GM19455 (cell line): ENCODE measurements around the gene TTC13.

ENCODE experiments used
- ATAC-seq: cut with Tn5 transposase; IDR thresholded peaks from one replicate; pipeline ENCODE4 v1.9.1; 2021; ENCODE audit not compliant: unreplicated experiment

Gene TTC13

GRCh38 chr1:230950404-230950803 lies 28.3 kb downstream of the TTC13 start:
- no peak for ATAC-seq

GRCh38 chr1:230948903-230949302 lies 29.8 kb downstream of the TTC13 start:
- ATAC-seq, result no peak

DNA sequence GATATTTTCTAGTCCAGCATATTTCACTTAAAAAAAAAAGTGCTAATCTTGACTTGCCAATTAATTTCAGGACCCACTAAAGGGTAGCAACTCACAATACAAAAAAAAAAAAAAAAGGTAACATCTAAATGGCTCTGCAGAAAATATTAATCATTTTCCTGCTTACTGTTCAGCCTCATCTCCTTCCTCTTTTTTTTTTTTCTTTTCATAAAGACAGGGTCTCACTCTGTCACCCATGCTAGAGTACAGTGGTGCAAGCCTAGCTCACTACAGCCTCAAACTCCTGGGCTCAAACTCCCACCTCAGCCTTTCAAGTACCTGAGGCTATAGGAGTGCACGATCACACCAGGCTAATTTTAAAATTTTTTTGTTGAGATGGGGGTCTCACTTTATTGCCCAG lies 30.4 kb downstream of the TTC13 start:
- ATAC-seq, result no peak

DNA sequence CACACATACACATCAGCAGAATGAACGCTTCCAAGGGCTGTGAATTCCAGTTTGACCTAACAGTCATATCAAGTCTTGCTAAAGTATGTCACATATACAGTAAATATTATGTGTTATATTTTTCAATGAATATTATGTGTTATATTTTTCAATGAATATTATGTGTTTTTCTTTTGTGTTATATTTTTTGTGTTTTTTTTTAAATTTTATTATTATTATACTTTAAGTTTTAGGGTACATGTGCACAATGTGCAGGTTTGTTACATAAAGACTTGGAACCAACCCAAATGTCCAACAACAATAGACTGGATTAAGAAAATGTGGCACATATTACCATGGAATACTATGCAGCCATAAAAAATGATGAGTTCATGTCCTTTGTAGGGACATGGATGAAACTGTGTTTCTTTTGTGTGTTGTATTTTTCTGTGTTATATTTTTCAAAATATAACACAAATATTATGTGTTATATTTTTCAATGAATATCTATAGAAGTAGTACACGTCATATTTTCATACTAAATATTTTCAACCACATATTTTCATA lies 35.5 kb downstream of the TTC13 start:
- ATAC-seq, result no peak

GRCh38 chr1:230940848-230941247 lies 37.8 kb downstream of the TTC13 start:
- no peak for ATAC-seq

DNA sequence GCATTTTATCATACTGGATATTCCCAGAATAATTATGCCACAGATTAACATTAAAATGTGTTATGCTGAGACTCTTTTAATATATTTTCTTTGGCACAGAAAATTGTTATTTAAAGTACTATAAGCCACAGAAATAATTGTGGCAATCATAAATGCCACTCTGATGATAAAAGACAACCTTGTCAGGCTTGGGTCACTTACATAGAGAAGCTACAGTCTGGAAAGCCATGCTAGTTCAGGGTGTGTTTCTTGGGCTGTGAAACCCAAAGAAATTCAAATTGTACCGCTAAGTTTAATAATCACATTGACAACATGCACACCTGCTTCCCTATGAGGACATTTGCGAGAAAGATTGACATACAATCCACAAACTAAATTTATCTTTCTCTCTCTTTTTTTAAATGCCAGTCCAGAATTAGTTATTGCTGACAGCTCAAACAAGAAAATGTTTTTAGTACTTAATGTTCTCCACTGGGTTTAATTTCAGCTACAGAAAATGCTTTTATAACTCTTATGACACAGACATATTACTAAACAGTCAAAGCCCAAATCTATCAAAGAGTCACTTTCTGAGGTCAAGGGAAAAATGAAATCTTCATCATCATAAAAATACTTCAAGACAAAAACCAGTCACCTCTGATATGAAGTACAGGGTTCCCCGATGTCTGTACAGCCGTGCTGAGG lies 38.7 kb downstream of the TTC13 start:
- no peak for ATAC-seq

DNA sequence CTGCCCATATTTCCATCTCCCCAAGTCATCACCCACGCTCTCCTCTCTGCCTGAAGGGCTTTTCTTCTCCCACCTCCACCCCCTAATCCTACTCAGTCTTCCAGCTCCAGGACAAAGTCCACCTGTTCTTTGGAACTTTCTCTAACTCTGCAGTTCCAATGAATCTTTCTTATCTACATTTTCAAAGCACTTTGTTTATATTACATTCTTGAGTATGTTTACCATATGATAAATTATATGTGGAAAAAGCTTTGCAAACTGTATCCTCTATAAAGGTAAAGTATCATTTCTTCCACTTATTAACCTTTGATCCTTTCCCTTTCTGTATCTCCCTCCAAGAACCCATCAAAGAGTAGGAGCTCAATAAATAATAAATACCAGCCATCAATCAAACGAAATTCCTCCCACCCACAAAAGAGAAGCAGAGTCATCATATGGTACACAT lies 39.7 kb downstream of the TTC13 start:
- ATAC-seq, result no peak

- no peak for ATAC-seq
These were observed 41.3 kb downstream of the TTC13 start for GRCh38 chr1:230937371-230937770.

GRCh38 chr1:230936475-230936874 lies 42.2 kb downstream of the TTC13 start:
- ATAC-seq, result no peak

GRCh38 chr1:230935852-230936251 lies 42.8 kb downstream of the TTC13 start:
- no peak for ATAC-seq

GRCh38 chr1:230930986-230931385 lies 47.7 kb downstream of the TTC13 start:
- ATAC-seq, result no peak

GRCh38 chr1:230926182-230926581 lies 52.5 kb downstream of the TTC13 start:
- ATAC-seq, result no peak

GRCh38 chr1:230925608-230926007 lies 53.1 kb downstream of the TTC13 start:
- no peak for ATAC-seq

DNA sequence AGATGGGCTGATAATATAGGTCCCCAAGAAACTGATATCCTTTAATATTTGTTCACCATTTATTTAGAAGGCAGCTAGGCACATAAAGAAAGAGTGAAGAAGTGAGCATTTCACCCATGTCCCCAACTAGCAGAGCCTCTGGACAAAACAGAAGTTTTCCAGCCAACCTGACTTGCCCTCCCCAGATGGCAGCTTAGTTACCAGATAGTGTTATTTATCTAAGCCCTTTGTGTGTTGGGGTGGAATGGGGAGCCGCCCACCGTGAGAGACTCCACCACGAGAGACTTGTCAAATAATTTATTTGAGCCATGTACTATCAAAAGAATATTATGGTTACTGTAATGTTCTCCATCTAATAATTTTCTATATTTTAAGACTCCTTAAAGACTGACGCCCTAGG lies 55.5 kb downstream of the TTC13 start:
- no peak for ATAC-seq

GRCh38 chr1:230922620-230923019 lies 56.0 kb downstream of the TTC13 start:
- no peak for ATAC-seq

GRCh38 chr1:230919207-230919606 lies 59.5 kb downstream of the TTC13 start:
- no peak for ATAC-seq

GRCh38 chr1:230917284-230918135 lies 61.2 kb downstream of the TTC13 start:
- peak; percentile 67 for ATAC-seq

GRCh38 chr1:230916587-230917283 lies 61.9 kb downstream of the TTC13 start:
- ATAC-seq, result no peak

DNA sequence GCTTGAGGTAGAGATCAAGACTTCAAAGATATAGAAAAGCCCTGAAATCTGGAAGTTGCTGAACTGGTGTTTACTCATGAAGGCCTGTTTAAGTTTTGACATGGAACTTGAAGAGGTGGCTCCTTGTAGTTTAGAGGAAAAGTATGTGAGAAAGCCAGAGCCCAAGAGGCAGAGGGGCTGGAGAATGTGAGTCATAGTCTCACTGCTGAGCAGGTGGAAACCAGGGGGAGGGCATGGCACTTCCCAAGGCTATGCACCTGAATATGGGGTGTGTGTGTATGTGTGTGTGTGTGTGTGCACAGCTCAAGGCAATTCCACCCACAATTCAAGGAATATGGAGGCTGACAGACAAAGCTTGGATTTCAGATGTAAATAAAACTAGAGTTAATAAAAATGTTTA lies 63.6 kb downstream of the TTC13 start:
- no peak for ATAC-seq

GRCh38 chr1:230913496-230913895 lies 65.2 kb downstream of the TTC13 start:
- ATAC-seq, result no peak

GRCh38 chr1:230910755-230911117 lies 67.9 kb downstream of the TTC13 start:
- ATAC-seq, result no peak
